ENCODE data around the gene SLC25A26. TPM values are rescaled to one million over a fixed set of nuclear protein-coding genes. Genes with fewer than 3 reads are reported as not detected.

Gene SLC25A26, protein sequence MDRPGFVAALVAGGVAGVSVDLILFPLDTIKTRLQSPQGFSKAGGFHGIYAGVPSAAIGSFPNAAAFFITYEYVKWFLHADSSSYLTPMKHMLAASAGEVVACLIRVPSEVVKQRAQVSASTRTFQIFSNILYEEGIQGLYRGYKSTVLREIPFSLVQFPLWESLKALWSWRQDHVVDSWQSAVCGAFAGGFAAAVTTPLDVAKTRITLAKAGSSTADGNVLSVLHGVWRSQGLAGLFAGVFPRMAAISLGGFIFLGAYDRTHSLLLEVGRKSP
- 17.1 to 21.5 TPM (median 19.7 TPM) in 5 replicates for total RNA-seq (2022; extraction: Qiagen RNA extraction; ENCODE audit: low read depth)

DNA sequence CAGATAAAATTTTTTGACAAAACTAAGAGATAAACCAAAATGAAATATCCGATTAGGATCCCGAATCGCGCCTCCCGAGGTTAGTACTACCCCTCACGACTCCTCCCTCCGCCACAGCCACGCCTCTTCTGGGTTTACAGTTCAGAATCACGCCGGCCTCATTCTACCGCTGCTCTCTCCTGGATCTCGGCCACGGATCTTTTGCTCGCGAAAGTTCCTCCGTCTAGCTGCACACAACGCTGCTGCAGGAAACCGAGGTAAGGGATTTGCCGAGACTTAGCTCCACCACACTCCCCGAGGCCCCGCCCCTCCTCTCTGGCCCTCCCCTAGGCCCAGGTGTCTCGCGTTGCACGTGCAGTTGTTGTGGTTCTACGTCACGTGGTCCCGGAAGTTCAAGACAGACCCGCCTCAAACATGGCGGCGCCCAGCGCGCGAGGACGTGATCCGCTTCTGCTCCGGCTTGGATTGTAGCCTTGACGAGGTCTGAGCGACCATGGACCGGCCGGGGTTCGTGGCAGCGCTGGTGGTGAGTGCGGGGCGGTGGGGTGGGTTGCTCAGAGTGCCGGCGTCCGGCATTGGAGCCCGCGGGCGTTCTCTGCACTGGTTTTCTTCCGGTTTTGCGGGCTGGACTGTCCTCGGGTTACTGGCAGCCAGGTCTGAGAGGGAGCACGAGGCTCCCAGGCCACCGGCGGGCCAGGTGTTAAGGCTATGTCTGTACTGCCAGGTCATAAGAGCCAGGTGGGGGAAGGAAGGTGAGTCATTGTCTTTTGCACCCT is at the start of gene SLC25A26:
Gene SLC25A26 (plus strand): TSS at position 400 of the 776 bp plus-strand sequence. CDS start 94 bp downstream, at position 494.

Other genes with a start within 250 kb of the SLC25A26 start
- 3.0 to 5.5 TPM (median 4.5 TPM) in 5 replicates for gene MAGI1, start 182.1 kb upstream of the SLC25A26 start, total RNA-seq (2022; extraction: Qiagen RNA extraction; ENCODE audit: low read depth)

All from A549 treated with DMSO at 1 μM for 4 hours (cell line).